ENCODE results near the gene NT5DC2. TPM values are rescaled to one million over a fixed set of nuclear protein-coding genes. Genes with fewer than 3 reads are reported as not detected.
A peak's percentile ranks its signal among the peaks of the same experiment; 100 is the strongest.

Gene NT5DC2
- total and polyA plus RNA-seq, 2 donors (not counting 1 experiment from before 2014, with no cell fraction given) = 20.3 to 61.5 TPM

DNA sequence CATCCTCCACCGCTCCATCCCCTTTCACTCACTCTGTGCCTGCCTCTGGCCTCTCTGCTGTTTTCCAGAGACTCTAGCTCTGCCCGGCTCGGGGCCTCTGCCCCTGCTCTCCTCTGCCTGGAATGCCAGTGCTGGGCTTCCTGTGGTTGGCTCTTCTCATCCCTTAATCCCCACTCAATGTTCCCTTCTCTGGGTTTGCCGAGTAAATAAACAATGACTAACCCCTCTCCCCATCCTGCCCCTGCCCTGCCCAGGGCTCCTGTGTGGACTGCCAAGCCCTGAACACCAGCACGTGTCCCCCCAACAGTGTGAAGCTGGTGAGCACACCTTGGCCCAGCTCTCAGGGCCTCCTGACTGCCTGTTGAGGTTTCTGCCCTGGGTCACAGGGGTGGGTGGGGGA is 26.3 kb downstream of the NT5DC2 start:
- Histone ChIP-seq H3K9me3 (ENCODE audit: control insufficient read depth, insufficient read depth, low read depth, low read length) (no peaks in the 10 kb centered on the region), H3K36me3 (ENCODE audit: control insufficient read depth, insufficient read depth, low read length) (no peaks in the 10 kb centered on the region), H3K27ac (ENCODE audit: insufficient read depth, low read length) (no peak overlapping the region), H3K4me3 (replicated peaks in 1 of 4; ENCODE audit: control extremely low read depth in 1 of 4, insufficient read depth in 1 of 4, low read depth in 3 of 4, low read length in 4 of 4) (no peak overlapping the region), H3K79me2 (ENCODE audit: control insufficient read depth, insufficient read depth, low read length) (no peaks in the 10 kb centered on the region), H4K20me1 (ENCODE audit: control insufficient read depth, extremely low read depth, insufficient read depth, low read length) (no peaks in the 10 kb centered on the region), H3K9ac (ENCODE audit: insufficient read depth, low read length) (no peak overlapping the region), H3K4me1 (ENCODE audit: control insufficient read depth, extremely low read depth, insufficient read depth, low read length) (no peaks in the 10 kb centered on the region), H2AFZ (ENCODE audit: low read length) (no peak overlapping the region), H3K27me3 (ENCODE audit: control insufficient read depth, insufficient read depth, low read length) (no peaks in the 10 kb centered on the region), H3K4me2 (ENCODE audit: extremely low read depth, insufficient read depth, low read length) (no peak overlapping the region)
- TF ChIP-seq EZH2 (IDR thresholded peaks at IDR 0.05; ENCODE audit: low read length, missing control alignments) = no peak
- TF ChIP-seq, protein P1, sequence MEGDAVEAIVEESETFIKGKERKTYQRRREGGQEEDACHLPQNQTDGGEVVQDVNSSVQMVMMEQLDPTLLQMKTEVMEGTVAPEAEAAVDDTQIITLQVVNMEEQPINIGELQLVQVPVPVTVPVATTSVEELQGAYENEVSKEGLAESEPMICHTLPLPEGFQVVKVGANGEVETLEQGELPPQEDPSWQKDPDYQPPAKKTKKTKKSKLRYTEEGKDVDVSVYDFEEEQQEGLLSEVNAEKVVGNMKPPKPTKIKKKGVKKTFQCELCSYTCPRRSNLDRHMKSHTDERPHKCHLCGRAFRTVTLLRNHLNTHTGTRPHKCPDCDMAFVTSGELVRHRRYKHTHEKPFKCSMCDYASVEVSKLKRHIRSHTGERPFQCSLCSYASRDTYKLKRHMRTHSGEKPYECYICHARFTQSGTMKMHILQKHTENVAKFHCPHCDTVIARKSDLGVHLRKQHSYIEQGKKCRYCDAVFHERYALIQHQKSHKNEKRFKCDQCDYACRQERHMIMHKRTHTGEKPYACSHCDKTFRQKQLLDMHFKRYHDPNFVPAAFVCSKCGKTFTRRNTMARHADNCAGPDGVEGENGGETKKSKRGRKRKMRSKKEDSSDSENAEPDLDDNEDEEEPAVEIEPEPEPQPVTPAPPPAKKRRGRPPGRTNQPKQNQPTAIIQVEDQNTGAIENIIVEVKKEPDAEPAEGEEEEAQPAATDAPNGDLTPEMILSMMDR (conservative IDR thresholded peaks at IDR 0.05 in 1 of 2, IDR thresholded peaks at IDR 0.05 in 1 of 2; ENCODE audit: low read depth in 1 of 2, low read length in 2 of 2) = no peak
- DNase-seq (ENCODE audit: low read depth in 2 of 2) = peak; percentile 49 to 67

DNA sequence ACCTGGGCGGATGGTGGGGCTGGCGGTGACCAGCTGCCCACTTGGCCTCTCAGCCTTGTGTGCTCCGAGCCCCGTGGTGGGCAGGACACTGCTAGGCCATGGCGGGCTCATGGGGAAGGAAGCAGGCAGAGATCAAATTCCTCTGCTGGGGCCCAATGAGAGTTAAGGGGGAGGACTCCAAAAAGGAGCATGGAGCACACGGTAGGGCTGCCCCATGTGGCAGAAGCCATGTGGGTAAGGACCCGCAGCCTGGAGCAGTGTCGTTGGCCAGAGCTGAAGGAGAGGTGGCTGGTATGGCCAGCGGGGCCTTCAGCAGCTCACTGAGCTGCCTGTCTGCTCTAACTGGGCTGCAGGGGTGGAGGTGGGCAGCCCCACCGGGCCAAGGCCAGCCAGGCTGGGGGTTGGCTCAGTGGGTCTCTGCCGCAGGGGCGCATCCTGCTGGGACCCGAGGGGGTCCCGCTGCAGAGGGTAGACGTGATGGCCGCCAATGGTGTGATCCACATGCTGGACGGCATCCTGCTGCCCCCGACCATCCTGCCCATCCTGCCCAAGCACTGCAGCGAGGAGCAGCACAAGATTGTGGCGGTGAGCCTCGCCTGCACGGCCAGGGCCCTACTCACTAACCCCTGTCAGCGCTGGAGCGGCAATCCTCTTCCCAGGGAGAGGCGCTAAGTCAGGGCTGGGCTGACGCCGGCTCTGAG is 27.2 kb downstream of the NT5DC2 start:
- Histone ChIP-seq H3K9me3 (ENCODE audit: control insufficient read depth, insufficient read depth, low read depth, low read length) (no peaks in the 10 kb centered on the region), H3K4me3 (replicated peaks in 1 of 4; ENCODE audit: control extremely low read depth in 1 of 4, insufficient read depth in 1 of 4, low read depth in 3 of 4, low read length in 4 of 4) (no peak overlapping the region), H3K9ac (ENCODE audit: insufficient read depth, low read length) (no peak overlapping the region), H3K79me2 (ENCODE audit: control insufficient read depth, insufficient read depth, low read length) (no peaks in the 10 kb centered on the region), H2AFZ (ENCODE audit: low read length) (no peak overlapping the region), H3K4me2 (ENCODE audit: extremely low read depth, insufficient read depth, low read length) (no peak overlapping the region), H3K36me3 (ENCODE audit: control insufficient read depth, insufficient read depth, low read length) (no peaks in the 10 kb centered on the region), H3K4me1 (ENCODE audit: control insufficient read depth, extremely low read depth, insufficient read depth, low read length) (no peaks in the 10 kb centered on the region), H3K27ac (ENCODE audit: insufficient read depth, low read length) (no peak overlapping the region), H3K27me3 (ENCODE audit: control insufficient read depth, insufficient read depth, low read length) (no peaks in the 10 kb centered on the region), H4K20me1 (ENCODE audit: control insufficient read depth, extremely low read depth, insufficient read depth, low read length) (no peaks in the 10 kb centered on the region)
- no peak for DNase-seq (ENCODE audit: low read depth in 2 of 2)
- TF ChIP-seq, protein P1 (conservative IDR thresholded peaks at IDR 0.05 in 1 of 2, IDR thresholded peaks at IDR 0.05 in 1 of 2; ENCODE audit: low read depth in 1 of 2, low read length in 2 of 2) = no peak
- no peak for TF ChIP-seq EZH2 (IDR thresholded peaks at IDR 0.05; ENCODE audit: low read length, missing control alignments)

DNA sequence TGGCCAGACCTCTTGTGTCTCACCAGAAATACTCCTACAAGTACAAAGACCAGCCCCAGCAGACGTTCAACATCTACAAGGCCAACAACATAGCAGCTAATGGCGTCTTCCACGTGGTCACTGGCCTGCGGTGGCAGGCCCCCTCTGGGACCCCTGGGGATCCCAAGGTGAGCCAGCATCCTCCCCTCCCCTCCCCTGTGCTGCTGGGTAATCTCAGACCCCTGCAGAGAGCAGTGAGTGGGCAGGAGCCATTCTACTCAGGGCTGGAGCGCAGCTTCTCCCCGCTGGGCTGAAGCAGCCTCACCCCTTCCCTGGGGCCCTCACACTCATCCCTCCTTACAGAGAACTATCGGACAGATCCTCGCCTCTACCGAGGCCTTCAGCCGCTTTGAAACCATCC is 28.7 kb downstream of the NT5DC2 start:
- no peak overlapping the region for H3K4me3 ChIP-seq (replicated peaks in 1 of 4; ENCODE audit: control extremely low read depth in 1 of 4, insufficient read depth in 1 of 4, low read depth in 3 of 4, low read length in 4 of 4)

More for the DNA sequence above, 28.7 kb downstream of the NT5DC2 start:
- Histone ChIP-seq H3K4me2 (ENCODE audit: extremely low read depth, insufficient read depth, low read length) (no peak overlapping the region), H3K9me3 (ENCODE audit: control insufficient read depth, insufficient read depth, low read depth, low read length) (no peaks in the 10 kb centered on the region), H3K79me2 (ENCODE audit: control insufficient read depth, insufficient read depth, low read length) (no peaks in the 10 kb centered on the region), H3K27me3 (ENCODE audit: control insufficient read depth, insufficient read depth, low read length) (no peaks in the 10 kb centered on the region), H3K27ac (ENCODE audit: insufficient read depth, low read length) (no peak overlapping the region), H2AFZ (ENCODE audit: low read length) (no peak overlapping the region), H3K4me1 (ENCODE audit: control insufficient read depth, extremely low read depth, insufficient read depth, low read length) (no peaks in the 10 kb centered on the region), H3K9ac (ENCODE audit: insufficient read depth, low read length) (no peak overlapping the region), H3K36me3 (ENCODE audit: control insufficient read depth, insufficient read depth, low read length) (no peaks in the 10 kb centered on the region), H4K20me1 (ENCODE audit: control insufficient read depth, extremely low read depth, insufficient read depth, low read length) (no peaks in the 10 kb centered on the region)
- no peak for DNase-seq (ENCODE audit: low read depth in 2 of 2)
- TF ChIP-seq EZH2 (IDR thresholded peaks at IDR 0.05; ENCODE audit: low read length, missing control alignments) = no peak
- TF ChIP-seq, protein P1 (conservative IDR thresholded peaks at IDR 0.05 in 1 of 2, IDR thresholded peaks at IDR 0.05 in 1 of 2; ENCODE audit: low read depth in 1 of 2, low read length in 2 of 2) = no peak

All from fibroblast of lung (primary cell).